ENCODE data around the gene CCDC136. TPM values are rescaled to one million over a fixed set of nuclear protein-coding genes. Genes with fewer than 3 reads are reported as not detected.

CCDC136 gene
- total RNA-seq, 4 donors from 2014 or later: 4.5 to 12.4 (median 7.2) TPM

GRCh38 chr7:128849156-128849515, 57.4 kb downstream of the CCDC136 start:
- Histone ChIP-seq H3K9me3 (no peaks in the 10 kb centered on the region), H3K36me3 (peaks cover 0 to 82% (median 0%) of the 10 kb centered on the region in 3 donors), H3K27me3 (no peaks in the 10 kb centered on the region), H3K27ac (no peak overlapping the region), H3K4me3 (no peak overlapping the region), H3K4me1 (no peaks in the 10 kb centered on the region)
- DNase-seq (ENCODE audit: low spot score in 2 of 2): no peak
- no peak for TF ChIP-seq EP300 (IDR thresholded peaks at IDR 0.05)
- 87 to 89% methylated on average over 12 to 16 of the region's 16 CpGs for WGBS, 2 donors

DNA sequence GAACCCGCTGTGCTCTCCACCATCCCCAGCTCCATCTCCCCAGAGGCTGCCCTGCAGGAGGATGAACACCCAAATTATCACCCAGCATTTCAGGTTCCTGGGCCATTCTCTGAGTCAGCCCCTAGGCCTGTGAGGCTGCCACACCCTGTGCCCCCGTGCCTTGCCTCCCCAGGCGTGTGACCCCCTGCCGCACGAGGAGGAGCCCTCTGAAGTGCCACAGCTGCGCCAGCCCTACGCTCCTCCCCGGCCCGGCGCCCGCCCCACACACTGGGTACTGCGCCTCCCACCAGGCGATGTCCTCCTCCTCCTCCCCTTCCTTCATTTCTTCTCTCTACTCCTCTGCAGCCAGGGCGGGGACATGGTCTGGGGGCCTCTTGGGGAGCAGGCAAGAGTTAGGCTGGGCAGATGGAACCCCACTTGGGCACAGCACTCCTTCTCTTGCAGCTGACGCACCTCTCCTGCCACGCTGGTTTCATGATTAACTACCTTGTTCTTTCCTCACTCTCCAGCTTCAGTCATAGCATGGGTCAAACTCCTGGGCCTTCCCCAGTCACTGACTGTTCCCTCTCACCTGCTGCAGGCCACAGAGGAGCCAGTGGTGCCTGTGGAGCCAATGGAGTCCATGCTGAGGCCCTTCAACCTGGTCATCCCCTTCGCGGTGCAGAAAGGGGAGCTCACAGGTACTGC, 58.2 kb downstream of the CCDC136 start:
- H3K4me1 ChIP-seq: no peaks in the 10 kb centered on the region
- DNase-seq (ENCODE audit: low spot score in 2 of 2): no peak
- H3K4me3 ChIP-seq: no peak overlapping the region
- no peaks in the 10 kb centered on the region for H3K27me3 ChIP-seq
- peaks cover 0 to 82% (median 0%) of the 10 kb centered on the region in 3 donors for H3K36me3 ChIP-seq
- no peak overlapping the region for H3K27ac ChIP-seq
- TF ChIP-seq EP300 (IDR thresholded peaks at IDR 0.05) (no peak), POLR2A (IDR thresholded peaks at IDR 0.05) (no peak), CTCF (IDR thresholded peaks at IDR 0.05) (no peak)
- 91% methylated on average over 18 of the region's 18 CpGs for WGBS, 2 donors
- H3K9me3 ChIP-seq: no peaks in the 10 kb centered on the region

GRCh38 chr7:128852537-128853254, 60.9 kb downstream of the CCDC136 start:
- WGBS, 2 donors: 89 to 90% methylated on average over 19 to 24 of the region's 28 CpGs
- no peaks in the 10 kb centered on the region for H3K4me1 ChIP-seq
- TF ChIP-seq CTCF (IDR thresholded peaks at IDR 0.05) (no peak), POLR2A (IDR thresholded peaks at IDR 0.05) (no peak), EP300 (IDR thresholded peaks at IDR 0.05) (no peak)
- H3K9me3 ChIP-seq: no peaks in the 10 kb centered on the region
- DNase-seq (ENCODE audit: low spot score in 2 of 2): no peak
- H3K27ac ChIP-seq: no peak overlapping the region
- H3K27me3 ChIP-seq: no peaks in the 10 kb centered on the region
- peaks cover 0 to 80% (median 0%) of the 10 kb centered on the region in 3 donors for H3K36me3 ChIP-seq
- no peak overlapping the region for H3K4me3 ChIP-seq

GRCh38 chr7:128853799-128854198, 62.0 kb downstream of the CCDC136 start:
- Histone ChIP-seq H3K27ac (no peak overlapping the region), H3K9me3 (no peaks in the 10 kb centered on the region), H3K4me1 (peaks cover 0 to 5% (median 1%) of the 10 kb centered on the region in 4 donors), H3K36me3 (peaks cover 0 to 71% (median 0%) of the 10 kb centered on the region in 3 donors), H3K27me3 (no peaks in the 10 kb centered on the region), H3K4me3 (no peak overlapping the region)
- TF ChIP-seq POLR2A (IDR thresholded peaks at IDR 0.05): no peak
- no peak for TF ChIP-seq EP300 (IDR thresholded peaks at IDR 0.05)
- no peak for TF ChIP-seq CTCF (IDR thresholded peaks at IDR 0.05)
- no peak for DNase-seq (ENCODE audit: low spot score in 2 of 2)
- 84 to 89% methylated on average over 21 to 22 of the region's 23 CpGs for WGBS, 2 donors

GRCh38 chr7:128854396-128854795, 62.6 kb downstream of the CCDC136 start:
- Histone ChIP-seq H3K27ac (no peak overlapping the region), H3K36me3 (peaks cover 0 to 65% (median 0%) of the 10 kb centered on the region in 3 donors), H3K4me3 (no peak overlapping the region), H3K4me1 (peaks cover 0 to 11% (median 4%) of the 10 kb centered on the region in 4 donors), H3K9me3 (no peaks in the 10 kb centered on the region), H3K27me3 (no peaks in the 10 kb centered on the region)
- TF ChIP-seq CTCF (IDR thresholded peaks at IDR 0.05) (no peak), POLR2A (IDR thresholded peaks at IDR 0.05) (no peak), EP300 (IDR thresholded peaks at IDR 0.05) (no peak)
- DNase-seq (ENCODE audit: low spot score in 2 of 2): no peak
- 92 to 96% methylated on average over 12 to 21 of the region's 21 CpGs for WGBS, 2 donors

Measured in tibial nerve (tissue), 4 donors.